Naive B cell (primary cell): Measurements from ENCODE around the gene CACNA1G. TPM values are rescaled to one million over a fixed set of nuclear protein-coding genes. Genes with fewer than 3 reads are reported as not detected.
A peak's percentile ranks its signal among the peaks of the same experiment; 100 is the strongest.

Experiments used
- ATAC-seq, 2 donors: fragments of 150-1000 bp; cut with Tn5 transposase; 2 replicates each; pipeline ENCODE4 v1.10.0; 2021; ENCODE audit warnings: low read depth in 2 of 2, mild to moderate bottlenecking in 2 of 2, moderate library complexity in 2 of 2
- DNase-seq: peaks from one replicate; pipeline ENCODE4 v3.0.0; 2022
- H3K27ac Mint-ChIP-seq, 6 donors: one replicate each; pipeline ENCODE4 v1.8.0; 2020 to 2022; ENCODE audit warnings: mild to moderate bottlenecking in 6 of 6, mixed read lengths in 6 of 6, moderate library complexity in 5 of 6, inconsistent platforms in 2 of 6
- H3K27me3 Mint-ChIP-seq, 3 donors: one replicate each; pipeline ENCODE4 v1.8.0; 2021 to 2022; ENCODE audit warnings: mixed read lengths in 3 of 3, mild to moderate bottlenecking in 1 of 3
- H3K36me3 Mint-ChIP-seq, 2 donors: one replicate each; pipeline ENCODE4 v1.8.0; 2020 to 2022; ENCODE audit warnings: mixed read lengths in 2 of 2, inconsistent platforms in 1 of 2, mild to moderate bottlenecking in 1 of 2
- H3K4me1 Mint-ChIP-seq, 3 donors: one replicate each; pipeline ENCODE4 v1.8.0; 2020 to 2022; ENCODE audit warnings: mixed read lengths in 3 of 3, inconsistent platforms in 1 of 3, mild to moderate bottlenecking in 1 of 3, moderate library complexity in 1 of 3
- H3K4me3 Mint-ChIP-seq, 8 donors: one replicate each; pipeline ENCODE4 v1.8.0; 2020 to 2022; ENCODE audit warnings: mild to moderate bottlenecking in 8 of 8, mixed read lengths in 8 of 8, moderate library complexity in 8 of 8, inconsistent platforms in 2 of 8
- H3K9me3 Mint-ChIP-seq, 7 donors: one replicate each; pipeline ENCODE4 v1.8.0; 2020 to 2022; ENCODE audit warnings: mixed read lengths in 7 of 7, mild to moderate bottlenecking in 5 of 7, inconsistent platforms in 2 of 7, moderate library complexity in 1 of 7
- polyA plus RNA-seq, 6 donors: library from polyadenylated mRNA; unstranded; fragments of 300-500 nt; fragmentation: Illumina TruSeq; gene quantifications; one replicate each; pipeline ENCODE4 v1.2.3, GENCODE V29; 2021; ENCODE audit warnings: low read depth in 6 of 6

CACNA1G gene
- polyA plus RNA-seq, 6 donors from 2014 or later, result not detected

DNA sequence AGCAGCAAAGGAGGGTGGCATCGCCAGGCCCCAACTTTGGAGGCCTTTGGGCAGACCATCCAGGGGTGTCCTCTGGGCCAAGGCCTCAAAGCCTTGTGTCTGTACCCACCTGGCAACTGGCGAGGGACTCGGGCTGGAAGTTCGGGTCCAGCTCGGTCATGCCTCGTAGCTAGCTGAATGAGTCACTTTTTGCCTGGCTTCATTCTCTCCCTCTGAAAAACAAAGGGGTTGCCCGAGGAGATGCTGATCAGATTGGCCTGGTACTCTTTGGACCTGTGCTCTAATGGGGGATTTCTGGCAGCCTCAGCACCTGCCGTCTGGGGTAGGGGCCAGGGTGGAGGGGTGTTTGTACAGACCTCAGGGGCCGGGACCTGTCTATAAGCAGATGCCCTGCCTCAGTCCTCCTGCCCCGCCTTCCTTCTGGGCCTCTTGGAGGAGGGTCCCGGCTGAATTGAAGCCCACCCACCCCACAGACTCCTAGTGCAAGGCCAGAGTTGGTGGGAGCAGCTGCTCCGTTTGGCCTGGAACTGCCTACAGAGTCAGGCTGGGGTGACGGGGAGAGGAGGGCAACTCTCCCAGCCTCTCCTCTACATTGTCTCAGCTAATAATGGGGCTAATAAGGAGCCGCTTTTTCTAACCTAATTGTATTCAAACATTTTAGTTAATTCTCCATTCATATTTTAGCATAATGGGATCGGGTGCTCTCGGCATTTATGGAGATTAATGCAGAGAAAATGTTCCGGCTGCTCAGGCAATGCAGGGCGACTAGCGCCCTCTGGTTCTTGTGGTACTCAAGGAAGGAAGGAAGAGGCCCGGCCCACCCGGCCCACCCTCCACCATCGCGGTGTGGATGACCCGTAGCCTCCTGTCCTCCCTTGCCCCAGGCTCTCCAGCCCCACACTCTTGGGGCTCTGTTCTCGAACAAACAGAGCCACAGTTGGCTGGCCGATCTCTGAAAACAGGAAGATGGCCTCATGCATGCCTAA is 52.8 kb downstream of the CACNA1G start:
- H3K36me3 Mint-ChIP-seq, result no peaks in the 10 kb centered on the region
- ATAC-seq (no peak), DNase-seq (no peak)
- H3K4me1 Mint-ChIP-seq, result peaks cover 4 to 9% (median 8%) of the 10 kb centered on the region in 3 donors
- H3K27me3 Mint-ChIP-seq, result peaks cover 9 to 48% (median 47%) of the 10 kb centered on the region in 3 donors
- H3K27ac Mint-ChIP-seq, result no peak overlapping the region
- H3K4me3 Mint-ChIP-seq, result no peak overlapping the region
- no peaks in the 10 kb centered on the region for H3K9me3 Mint-ChIP-seq

DNA sequence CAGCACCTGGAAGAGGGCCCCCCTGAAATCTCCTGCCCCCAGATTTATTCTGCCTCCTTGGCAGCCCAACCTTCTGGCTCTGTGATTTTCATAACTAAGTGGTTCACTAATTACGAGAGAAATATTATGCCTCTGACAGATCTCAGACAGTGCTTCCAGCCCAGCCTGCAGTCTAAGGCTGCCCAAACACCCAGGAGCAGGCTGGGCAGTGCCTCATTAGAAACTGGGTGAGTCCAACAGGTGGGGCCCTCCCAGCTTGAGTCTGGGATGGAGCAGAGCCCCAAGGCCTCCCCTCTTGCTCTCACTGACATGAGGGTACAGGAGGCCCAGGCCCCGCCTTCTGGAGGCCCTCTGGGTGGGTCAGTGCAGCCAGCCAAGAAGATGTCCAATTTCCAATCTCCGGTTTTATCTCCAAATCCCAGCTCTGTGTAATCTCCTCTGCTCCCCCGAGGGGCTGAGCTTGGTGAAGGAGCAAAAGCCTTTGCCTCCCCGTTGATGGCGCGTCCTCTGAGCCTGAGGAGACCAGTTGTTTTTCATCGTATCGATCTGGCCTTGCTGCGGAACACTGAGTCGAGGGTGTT is 54.0 kb downstream of the CACNA1G start:
- no peak overlapping the region for H3K27ac Mint-ChIP-seq
- ATAC-seq, result no peak
- no peaks in the 10 kb centered on the region for H3K36me3 Mint-ChIP-seq
- no peaks in the 10 kb centered on the region for H3K9me3 Mint-ChIP-seq
- peak overlapping the region in 1 of 8 donors; percentile 48 for H3K4me3 Mint-ChIP-seq
- peaks cover 13 to 49% (median 47%) of the 10 kb centered on the region in 3 donors for H3K27me3 Mint-ChIP-seq
- DNase-seq, result no peak
- H3K4me1 Mint-ChIP-seq, result peaks cover 4 to 9% (median 8%) of the 10 kb centered on the region in 3 donors

DNA sequence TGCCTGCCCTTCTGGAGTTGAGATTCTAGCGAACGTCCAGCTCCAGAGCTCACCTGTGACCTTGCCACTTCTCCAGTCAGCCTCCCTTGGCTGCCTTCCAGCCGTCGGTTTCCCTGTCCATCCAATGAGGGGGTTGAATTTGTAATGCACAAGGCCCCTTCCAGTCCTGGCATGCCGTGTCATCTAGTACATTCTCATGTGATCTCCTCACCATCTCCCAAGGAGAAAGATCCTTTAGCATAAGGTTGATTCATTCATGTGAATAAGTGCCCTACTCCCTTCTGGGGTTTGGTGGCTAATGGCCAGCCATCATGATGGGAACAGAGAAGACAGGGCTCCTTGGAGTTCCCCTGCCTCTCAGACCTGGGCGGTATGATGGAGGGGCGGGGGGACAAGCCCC is 55.3 kb downstream of the CACNA1G start:
- ATAC-seq (no peak), DNase-seq (no peak)
- Mint-ChIP-seq H3K4me1 (peaks cover 4 to 8% (median 6%) of the 10 kb centered on the region in 3 donors), H3K27ac (no peak overlapping the region), H3K27me3 (peaks cover 9 to 56% (median 46%) of the 10 kb centered on the region in 3 donors), H3K36me3 (no peaks in the 10 kb centered on the region), H3K4me3 (no peak overlapping the region), H3K9me3 (no peaks in the 10 kb centered on the region)

DNA sequence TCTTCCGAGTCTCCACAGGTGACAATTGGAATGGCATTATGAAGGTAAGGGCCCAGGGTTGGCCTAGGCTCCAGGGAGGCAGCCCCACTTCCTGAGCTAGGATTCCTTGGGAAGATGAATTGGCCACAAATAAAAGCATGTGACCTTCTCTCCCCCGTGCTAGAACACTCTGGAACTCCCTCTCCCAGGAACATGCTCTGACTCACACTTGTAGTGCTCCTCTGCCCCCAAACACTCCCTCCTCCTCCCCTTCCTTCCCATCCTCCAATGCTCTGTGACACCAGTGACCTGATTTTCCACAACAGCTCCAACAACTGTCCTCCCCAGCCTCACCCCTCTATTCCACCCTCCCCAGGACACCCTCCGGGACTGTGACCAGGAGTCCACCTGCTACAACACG is 57.8 kb downstream of the CACNA1G start:
- no peaks in the 10 kb centered on the region for H3K9me3 Mint-ChIP-seq
- no peak for ATAC-seq
- H3K36me3 Mint-ChIP-seq, result no peaks in the 10 kb centered on the region
- peaks cover 14 to 61% (median 54%) of the 10 kb centered on the region in 3 donors for H3K27me3 Mint-ChIP-seq
- no peak overlapping the region for H3K4me3 Mint-ChIP-seq
- no peak for DNase-seq
- no peak overlapping the region for H3K27ac Mint-ChIP-seq
- H3K4me1 Mint-ChIP-seq, result peaks cover 4 to 8% (median 6%) of the 10 kb centered on the region in 3 donors

DNA sequence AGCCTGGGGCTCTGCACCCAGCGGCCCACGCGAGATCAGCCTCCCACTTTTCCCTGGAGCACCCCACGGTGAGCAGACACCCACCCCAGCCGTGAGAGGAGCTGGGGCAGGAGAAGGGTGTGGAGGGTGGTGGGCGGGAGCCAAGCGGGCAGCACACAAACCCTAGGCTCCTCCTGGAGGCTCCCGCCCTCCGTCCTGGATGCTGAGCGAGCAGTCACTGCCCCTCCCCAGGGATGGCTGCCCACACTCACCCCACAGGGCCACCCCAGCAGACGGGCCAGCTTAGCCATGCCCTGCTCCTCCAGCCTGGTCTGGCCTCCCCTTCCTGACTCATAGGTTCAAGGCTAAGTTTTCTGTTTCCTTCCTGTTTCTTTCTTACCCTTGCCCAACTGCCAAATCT is 58.4 kb downstream of the CACNA1G start:
- DNase-seq, result no peak
- Mint-ChIP-seq H3K36me3 (no peaks in the 10 kb centered on the region), H3K9me3 (no peaks in the 10 kb centered on the region), H3K27me3 (peaks cover 14 to 60% (median 57%) of the 10 kb centered on the region in 3 donors), H3K4me3 (no peak overlapping the region), H3K27ac (no peak overlapping the region), H3K4me1 (peaks cover 4 to 8% (median 6%) of the 10 kb centered on the region in 3 donors)
- no peak for ATAC-seq

DNA sequence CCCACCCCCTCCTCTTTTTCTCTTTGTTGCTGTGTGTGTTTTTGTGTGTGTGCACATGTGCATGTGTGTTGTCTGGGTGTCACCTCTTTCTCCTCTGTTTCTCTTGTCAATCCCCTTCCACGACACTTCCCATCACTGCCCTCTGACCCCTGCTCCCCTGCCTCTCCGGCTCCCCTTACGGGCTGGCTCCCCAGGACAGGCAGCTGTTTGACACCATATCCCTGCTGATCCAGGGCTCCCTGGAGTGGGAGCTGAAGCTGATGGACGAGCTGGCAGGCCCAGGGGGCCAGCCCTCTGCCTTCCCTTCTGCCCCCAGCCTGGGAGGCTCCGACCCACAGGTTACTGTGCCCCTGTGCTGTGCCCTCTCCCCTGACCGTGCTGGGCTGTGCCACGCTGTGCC is 59.0 kb downstream of the CACNA1G start:
- no peak for ATAC-seq
- no peak overlapping the region for H3K4me3 Mint-ChIP-seq
- no peak for DNase-seq
- no peaks in the 10 kb centered on the region for H3K9me3 Mint-ChIP-seq
- H3K27me3 Mint-ChIP-seq, result peaks cover 10 to 57% (median 54%) of the 10 kb centered on the region in 3 donors
- no peaks in the 10 kb centered on the region for H3K36me3 Mint-ChIP-seq
- no peak overlapping the region for H3K27ac Mint-ChIP-seq
- H3K4me1 Mint-ChIP-seq, result peaks cover 0 to 2% (median under 1%) of the 10 kb centered on the region in 3 donors

DNA sequence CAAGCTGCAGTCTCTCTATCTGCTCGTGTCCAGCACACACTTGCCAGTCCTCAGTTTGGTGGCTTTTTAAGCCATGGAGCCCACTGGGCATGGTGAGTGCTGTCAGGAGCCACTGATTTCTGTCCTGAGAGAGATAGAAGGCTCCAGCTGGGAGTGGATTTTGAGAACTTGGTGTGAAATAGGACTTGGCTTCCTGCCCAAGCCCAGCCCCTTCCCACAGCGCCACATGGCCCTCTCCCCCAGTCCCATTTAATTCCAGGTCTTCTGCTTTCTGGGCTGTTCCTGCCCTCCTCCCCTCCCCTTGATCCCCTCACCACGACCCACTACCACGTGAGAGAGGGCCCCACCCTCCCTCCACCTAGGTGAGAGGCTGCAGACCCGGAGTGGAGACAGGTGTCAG is 59.7 kb downstream of the CACNA1G start:
- Mint-ChIP-seq H3K4me1 (peaks cover 0 to under 1% (median 0%) of the 10 kb centered on the region in 3 donors), H3K4me3 (no peak overlapping the region), H3K9me3 (no peaks in the 10 kb centered on the region), H3K27me3 (peaks cover 10 to 53% (median 49%) of the 10 kb centered on the region in 3 donors), H3K36me3 (no peaks in the 10 kb centered on the region), H3K27ac (no peak overlapping the region)
- no peak for DNase-seq
- ATAC-seq, result no peak

DNA sequence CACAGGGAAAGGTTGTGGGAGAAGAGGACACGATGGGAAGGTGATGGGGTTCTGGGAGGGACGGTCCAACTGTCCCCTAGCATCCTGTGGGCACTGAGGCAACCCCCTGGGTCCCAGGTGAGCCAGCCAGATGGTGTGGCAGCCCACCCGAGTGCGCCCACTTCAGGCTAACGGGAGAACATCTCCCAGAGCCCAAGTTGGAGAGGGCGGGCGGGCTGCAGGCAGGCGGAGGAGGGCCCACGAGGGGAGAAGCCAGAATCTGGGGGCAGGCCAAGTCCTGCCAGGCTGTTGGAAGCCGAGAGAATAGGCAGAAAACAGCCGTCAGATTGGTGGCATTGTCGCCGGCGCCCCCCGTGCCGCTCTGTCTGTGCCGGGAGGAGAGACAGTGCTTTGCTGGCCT is 60.3 kb downstream of the CACNA1G start:
- H3K27me3 Mint-ChIP-seq, result peaks cover 14 to 55% (median 55%) of the 10 kb centered on the region in 3 donors
- H3K4me1 Mint-ChIP-seq, result peaks cover 0 to 6% (median 0%) of the 10 kb centered on the region in 3 donors
- no peak overlapping the region for H3K27ac Mint-ChIP-seq
- H3K9me3 Mint-ChIP-seq, result no peaks in the 10 kb centered on the region
- ATAC-seq, result no peak
- H3K36me3 Mint-ChIP-seq, result no peaks in the 10 kb centered on the region
- DNase-seq, result no peak
- no peak overlapping the region for H3K4me3 Mint-ChIP-seq

DNA sequence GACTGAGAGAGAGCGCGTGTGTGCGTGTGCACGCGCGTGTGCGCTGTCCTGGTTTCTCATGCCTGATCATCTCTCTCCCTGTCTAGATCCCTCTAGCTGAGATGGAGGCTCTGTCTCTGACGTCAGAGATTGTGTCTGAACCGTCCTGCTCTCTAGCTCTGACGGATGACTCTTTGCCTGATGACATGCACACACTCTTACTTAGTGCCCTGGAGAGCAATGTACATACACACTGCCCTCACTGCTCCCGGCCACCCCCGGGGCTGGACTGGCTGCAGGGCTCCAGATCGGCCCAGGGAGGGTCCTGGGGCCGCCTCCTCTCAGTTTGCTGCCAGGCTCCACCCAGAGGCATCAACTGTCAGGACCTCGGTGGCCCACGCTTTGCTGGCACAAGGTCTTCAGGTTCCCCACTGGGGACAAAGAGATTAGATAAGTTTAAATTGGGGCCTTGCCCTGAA is 61.1 kb downstream of the CACNA1G start:
- Mint-ChIP-seq H3K4me3 (no peak overlapping the region), H3K27me3 (peaks cover 19 to 63% (median 61%) of the 10 kb centered on the region in 3 donors), H3K36me3 (no peaks in the 10 kb centered on the region), H3K4me1 (peaks cover 0 to 7% (median 0%) of the 10 kb centered on the region in 3 donors), H3K9me3 (no peaks in the 10 kb centered on the region), H3K27ac (no peak overlapping the region)
- DNase-seq (no peak), ATAC-seq (peak; percentile 34 to 39)

DNA sequence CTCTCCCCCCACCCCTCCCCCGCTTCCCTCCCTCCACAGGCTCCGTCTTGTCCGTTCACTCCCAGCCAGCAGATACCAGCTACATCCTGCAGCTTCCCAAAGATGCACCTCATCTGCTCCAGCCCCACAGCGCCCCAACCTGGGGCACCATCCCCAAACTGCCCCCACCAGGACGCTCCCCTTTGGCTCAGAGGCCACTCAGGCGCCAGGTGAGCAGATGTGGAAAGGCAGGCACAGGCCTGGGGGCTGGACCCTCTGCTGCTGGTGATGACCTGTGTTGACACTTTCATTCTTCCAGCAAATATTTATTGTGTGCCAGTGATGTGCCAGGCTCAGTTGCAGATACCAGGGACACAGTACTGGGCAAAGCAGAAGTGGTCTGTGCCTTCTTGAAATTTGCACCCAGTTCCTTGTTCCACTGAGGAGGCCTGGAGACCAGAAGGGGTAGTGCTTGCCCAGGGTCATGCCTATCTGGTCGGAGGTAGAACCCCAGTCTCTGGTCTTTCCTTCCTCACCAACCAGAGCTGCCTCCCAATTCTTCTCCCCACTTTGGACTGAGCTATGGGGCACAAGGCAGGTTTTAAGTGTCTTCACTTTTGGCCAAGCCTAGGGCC is 63.9 kb downstream of the CACNA1G start:
- no peak overlapping the region for H3K4me3 Mint-ChIP-seq
- no peaks in the 10 kb centered on the region for H3K36me3 Mint-ChIP-seq
- ATAC-seq (no peak), DNase-seq (no peak)
- no peaks in the 10 kb centered on the region for H3K9me3 Mint-ChIP-seq
- H3K27me3 Mint-ChIP-seq, result peaks cover 26 to 85% (median 74%) of the 10 kb centered on the region in 3 donors
- no peak overlapping the region for H3K27ac Mint-ChIP-seq
- peaks cover 0 to 7% (median 0%) of the 10 kb centered on the region in 3 donors for H3K4me1 Mint-ChIP-seq

DNA sequence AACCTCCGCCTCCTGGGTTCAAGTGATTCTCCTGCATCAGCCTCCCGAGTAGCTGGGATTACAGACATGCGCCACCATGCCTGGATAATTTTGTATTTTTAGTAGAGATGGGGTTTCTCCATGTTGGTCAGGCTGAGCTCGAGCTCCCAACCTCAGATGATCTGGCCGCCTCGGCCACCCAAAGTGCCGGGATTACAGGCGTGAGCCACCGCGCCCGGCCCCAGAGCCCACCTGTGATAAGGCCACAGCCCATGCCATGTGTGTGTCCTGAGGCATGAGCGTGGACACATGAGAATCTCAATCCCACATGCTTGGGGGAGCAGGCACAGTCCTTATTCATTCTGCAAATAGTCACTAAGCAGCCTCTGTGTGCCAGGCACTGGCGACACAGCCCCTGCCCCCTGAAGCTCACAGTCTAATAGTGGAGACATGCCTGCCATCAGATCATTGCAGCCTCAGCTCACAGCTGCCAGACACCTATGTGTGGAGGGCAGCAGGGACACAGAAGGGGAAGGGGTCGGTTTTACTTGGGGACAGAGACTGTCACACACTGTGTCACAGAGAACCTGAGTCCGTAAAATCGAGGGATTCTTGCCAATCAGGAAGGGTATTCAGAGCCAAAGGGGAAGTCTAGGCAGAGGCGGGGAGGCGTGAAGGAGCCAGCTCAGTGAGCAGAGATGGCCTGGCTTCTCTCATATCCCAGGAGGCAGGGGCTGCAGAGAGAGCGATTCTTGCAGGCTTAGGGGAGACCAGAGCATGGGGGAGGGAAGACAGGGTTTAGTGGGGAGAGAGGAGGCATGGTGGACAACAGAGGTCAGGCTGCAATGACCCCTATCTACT is 64.7 kb downstream of the CACNA1G start:
- Mint-ChIP-seq H3K36me3 (no peaks in the 10 kb centered on the region), H3K27ac (no peak overlapping the region), H3K4me3 (no peak overlapping the region), H3K27me3 (peaks cover 26 to 87% (median 72%) of the 10 kb centered on the region in 3 donors), H3K9me3 (no peaks in the 10 kb centered on the region), H3K4me1 (peaks cover 0 to 7% (median under 1%) of the 10 kb centered on the region in 3 donors)
- DNase-seq (no peak), ATAC-seq (no peak)

DNA sequence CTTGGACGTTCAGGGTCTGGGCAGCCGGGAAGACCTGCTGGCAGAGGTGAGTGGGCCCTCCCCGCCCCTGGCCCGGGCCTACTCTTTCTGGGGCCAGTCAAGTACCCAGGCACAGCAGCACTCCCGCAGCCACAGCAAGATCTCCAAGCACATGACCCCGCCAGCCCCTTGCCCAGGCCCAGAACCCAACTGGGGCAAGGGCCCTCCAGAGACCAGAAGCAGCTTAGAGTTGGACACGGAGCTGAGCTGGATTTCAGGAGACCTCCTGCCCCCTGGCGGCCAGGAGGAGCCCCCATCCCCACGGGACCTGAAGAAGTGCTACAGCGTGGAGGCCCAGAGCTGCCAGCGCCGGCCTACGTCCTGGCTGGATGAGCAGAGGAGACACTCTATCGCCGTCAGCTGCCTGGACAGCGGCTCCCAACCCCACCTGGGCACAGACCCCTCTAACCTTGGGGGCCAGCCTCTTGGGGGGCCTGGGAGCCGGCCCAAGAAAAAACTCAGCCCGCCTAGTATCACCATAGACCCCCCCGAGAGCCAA is 65.6 kb downstream of the CACNA1G start:
- peaks cover 31 to 88% (median 71%) of the 10 kb centered on the region in 3 donors for H3K27me3 Mint-ChIP-seq
- DNase-seq, result peak; percentile 49
- ATAC-seq, result peak; percentile 80 to 81
- no peaks in the 10 kb centered on the region for H3K9me3 Mint-ChIP-seq
- H3K27ac Mint-ChIP-seq, result peak overlapping the region in 1 of 6 donors; percentile 37
- H3K36me3 Mint-ChIP-seq, result no peaks in the 10 kb centered on the region
- H3K4me3 Mint-ChIP-seq, result no peak overlapping the region
- H3K4me1 Mint-ChIP-seq, result peaks cover 2 to 7% (median 5%) of the 10 kb centered on the region in 3 donors
